Stimulated activated CD8-positive, alpha-beta memory T cell treated with anti-CD3 and anti-CD28 coated beads, Interleukin-4, amount 100 ng/mL, for 48 hours (primary cell): ENCODE data around the gene MDM1.
A peak's percentile ranks its signal among the peaks of the same experiment; 100 is the strongest.

Source experiments
- DNase-seq: peaks from one replicate; pipeline ENCODE4 v3.0.0-alpha.2; 2020

Gene MDM1

DNA sequence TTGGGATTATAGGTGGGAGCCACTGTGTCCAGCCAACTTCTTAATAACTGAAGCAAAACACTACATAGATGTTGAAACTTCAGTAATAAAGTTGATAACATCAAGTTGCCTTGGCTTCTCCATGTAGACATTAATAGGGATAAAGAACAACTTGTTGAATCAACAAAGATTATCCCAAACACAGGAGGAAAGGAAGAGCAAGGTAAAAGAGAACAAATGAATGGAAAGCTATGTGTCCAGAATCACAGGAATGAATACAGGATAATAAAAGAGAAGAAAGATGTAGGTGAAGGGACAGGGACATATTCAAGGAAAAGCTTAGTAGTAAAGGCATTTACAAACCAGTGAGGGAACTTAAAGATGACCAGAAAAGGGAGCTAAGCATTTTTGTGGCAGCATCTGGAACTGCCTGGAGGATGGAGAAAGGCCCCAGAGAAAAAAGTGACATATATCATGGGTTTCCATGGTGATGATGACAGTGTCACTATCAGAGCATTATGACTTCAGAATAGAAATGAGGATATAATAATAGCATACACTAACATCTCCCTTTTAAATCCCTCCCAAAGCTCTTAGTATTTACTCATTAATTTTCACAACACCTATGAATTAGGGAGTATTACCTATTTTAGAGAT lies 24.0 kb upstream of the MDM1 start:
- no peak for DNase-seq

DNA sequence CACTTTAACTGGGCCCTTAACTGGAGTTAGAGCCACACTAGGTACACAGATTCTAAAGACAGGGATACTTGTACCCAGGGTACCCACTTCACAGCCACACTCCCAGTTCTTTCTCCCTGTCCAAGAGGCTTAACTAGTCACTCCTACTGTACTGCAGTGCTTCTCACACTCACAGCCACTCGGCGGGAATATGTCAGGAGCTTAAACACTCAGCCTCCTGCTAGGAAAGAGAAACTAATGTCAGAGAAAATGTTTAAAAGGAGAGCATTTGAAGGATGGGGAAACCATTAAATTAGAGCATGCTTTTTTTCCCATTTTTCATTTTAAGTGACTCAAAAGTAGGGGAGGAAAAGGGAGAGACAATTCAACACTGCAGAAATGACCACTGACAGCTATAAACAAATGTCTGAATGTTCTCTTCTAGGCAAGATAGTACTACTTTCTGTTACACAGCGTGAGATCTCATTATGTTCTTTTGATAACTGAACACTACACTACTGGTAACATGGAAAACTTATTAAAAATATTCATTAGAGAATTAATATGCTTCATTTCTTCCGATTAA lies 22.9 kb upstream of the MDM1 start:
- no peak for DNase-seq

DNA sequence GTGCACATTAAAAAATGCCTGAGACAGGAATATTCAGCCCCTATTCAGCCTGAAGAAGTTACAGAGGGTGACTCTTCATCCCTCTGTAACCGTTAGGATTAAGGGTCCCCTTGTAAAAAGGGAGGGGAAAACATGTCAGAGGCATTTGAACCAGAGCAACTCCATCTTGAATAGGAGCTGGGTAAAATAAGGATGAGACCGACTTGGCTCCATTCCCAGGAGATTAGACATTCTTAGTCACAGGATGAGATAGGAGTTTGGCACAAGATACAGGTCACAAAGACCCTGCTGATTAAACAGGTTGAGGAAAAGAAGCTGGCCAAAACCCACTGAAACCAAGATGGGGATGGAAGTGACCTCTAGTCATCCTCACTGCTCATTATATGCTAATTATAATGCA lies 19.9 kb upstream of the MDM1 start:
- no peak for DNase-seq

DNA sequence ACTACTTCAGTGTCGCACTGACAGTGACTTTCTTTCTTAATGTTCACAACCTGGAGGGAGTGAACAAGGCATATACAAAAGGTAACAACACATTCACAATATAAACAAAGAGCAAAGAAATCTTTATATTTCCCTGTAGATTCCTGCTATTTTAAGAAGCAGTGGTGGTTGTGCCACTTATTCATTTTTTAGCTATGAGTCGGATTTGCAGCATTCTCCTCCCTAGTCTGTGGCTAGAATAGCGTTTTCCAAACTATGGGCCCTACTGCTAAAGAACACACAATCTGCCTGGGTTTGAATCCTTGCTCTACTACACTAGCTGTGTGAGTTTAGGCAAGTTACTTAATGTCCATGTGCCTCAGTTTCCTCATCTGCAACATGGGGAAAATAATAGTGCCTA lies 18.6 kb upstream of the MDM1 start:
- no peak for DNase-seq

DNA sequence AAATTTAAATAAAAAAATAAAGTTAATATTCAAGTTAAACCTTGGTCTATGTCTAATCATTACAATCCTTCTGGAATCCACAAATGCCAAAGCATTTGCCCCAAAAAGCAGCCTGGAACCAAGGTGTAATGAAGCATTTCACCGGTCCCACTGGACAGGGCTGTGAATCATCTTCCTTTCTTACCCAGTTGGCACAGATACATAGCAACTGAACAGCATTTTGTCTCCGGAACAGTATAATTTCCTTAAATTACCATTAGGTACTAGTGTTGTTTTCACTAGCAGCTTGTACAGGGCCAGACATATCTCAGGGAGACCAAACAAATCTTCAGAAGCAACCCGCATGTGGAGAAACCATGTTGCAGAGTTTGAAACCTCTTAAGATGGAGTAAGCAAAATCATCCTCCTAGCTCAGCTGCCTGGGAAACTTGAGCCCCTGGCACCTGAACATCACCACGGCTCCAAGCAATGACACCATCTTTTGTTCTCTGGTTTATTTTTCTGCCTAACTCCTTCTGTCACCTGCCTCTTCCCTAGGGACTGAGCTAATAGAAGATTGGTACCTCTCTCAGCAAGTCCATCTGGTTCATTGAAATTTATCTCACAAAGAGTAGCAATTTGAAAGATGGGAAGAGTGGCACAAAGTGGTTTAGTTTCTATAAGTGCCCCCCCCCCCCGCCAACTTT lies 17.9 kb upstream of the MDM1 start:
- DNase-seq, result no peak

DNA sequence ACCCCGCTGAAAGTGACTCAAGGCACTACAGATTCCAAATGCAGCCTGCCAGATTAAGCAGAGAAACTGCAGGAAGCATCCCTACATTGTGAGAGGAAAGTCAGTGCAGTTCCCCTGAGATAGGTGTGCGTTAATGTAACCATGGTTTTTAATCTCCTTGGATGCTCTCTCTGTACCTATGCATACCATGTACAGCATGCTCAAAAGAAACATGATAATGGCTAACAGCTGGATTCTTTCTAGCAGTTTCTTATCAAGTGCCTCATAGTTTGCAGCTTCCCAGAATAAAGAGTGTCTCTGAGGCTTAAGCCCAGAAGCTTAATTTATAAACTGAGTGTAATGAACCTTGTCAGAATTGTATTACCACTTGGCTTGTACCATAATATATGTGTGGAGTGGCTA lies 17.1 kb upstream of the MDM1 start:
- no peak for DNase-seq

DNA sequence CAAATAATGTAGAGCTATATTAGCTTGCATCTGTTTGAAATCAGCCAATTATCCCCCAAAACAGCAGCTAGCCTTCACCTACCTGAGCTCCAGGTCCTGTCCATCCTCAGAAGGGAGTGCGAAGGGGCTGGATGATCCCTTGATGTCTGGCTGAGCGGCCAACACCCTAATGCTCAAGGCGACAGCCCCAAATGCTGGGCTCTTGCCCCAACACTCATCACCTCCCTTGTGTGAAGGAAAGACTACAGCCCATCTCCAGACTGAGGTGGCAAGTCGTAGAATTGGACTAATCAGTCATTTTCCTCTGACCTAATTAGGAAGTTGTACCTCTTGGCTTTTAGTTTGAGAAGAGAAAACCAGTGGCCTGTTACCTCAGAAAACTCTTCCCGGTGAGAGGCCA lies 16.3 kb upstream of the MDM1 start:
- no peak for DNase-seq

DNA sequence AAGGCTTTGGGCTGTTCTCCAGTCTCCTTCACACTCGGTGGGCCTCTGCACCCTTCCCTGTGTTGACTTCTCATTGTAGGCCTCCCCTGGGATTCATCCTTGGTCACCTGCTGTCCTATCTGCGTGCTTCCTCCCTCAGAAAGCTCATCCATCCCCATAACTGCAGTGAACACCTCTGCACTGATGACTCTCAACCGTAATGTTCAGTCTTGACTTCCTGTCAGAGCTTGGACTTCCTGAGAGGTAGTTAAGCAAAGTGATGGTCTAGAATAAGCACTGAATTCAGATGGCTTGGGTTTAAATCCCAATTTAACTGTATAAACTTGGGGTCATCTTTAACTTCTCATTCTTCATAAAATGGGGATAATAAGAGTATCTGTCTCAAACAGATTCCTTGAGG lies 13.6 kb upstream of the MDM1 start:
- no peak for DNase-seq

DNA sequence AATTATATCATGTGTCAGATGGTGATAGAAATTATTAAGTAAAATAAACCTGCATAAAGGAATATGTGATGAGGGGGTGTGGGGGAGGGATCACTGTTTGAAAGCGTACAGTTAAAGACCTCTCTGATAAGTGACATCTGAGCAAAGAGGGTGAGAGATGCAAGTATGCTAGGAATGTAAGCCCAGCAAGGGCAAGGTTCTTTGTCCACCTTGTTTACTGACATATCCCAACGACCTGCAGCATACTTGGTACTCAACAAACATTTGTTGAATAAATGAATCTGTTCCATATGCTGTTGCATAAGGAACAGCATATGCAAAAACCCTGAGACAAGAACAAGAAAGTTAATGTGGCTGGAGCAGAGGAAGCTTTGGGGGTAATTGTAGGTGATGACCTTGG lies 12.0 kb upstream of the MDM1 start:
- DNase-seq, result no peak

DNA sequence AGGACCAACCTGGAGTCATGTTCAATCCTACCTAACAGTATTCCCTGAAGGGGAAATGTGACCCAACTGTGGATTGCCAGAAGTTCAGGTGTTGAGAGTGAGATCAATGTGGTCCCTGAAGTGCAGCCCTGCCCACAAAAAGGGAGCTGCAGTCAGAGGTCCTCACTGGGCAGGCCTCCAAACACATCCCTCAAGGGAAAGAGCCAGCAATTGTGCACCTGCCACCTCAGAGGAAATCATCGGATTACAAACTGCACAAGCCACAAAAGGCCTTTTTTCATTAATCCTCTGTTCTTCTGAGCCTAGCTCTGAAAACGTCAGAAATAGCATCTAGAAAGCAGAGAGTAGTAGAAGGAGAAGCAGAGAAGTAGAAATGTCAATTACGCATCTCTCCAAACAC lies 10.8 kb upstream of the MDM1 start:
- DNase-seq, result no peak

DNA sequence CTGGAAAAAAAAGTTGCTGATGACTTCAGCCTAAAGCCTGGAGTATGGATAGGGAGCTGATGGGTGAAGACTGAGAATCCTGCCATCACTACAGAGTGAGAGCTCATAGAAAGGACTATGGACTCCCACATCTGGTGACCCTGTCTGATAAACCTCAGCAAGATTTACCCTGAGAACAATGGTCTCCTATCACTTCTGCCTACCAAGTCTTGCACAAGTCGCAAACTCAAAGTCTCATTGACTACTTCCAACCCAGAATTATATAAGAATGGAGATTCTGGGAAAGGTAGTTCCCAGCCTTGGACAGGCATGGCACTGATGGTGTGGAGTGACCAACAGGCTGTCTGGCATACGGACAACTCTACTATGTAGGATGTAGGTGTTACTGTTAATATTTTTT lies 9.7 kb upstream of the MDM1 start:
- DNase-seq, result no peak

DNA sequence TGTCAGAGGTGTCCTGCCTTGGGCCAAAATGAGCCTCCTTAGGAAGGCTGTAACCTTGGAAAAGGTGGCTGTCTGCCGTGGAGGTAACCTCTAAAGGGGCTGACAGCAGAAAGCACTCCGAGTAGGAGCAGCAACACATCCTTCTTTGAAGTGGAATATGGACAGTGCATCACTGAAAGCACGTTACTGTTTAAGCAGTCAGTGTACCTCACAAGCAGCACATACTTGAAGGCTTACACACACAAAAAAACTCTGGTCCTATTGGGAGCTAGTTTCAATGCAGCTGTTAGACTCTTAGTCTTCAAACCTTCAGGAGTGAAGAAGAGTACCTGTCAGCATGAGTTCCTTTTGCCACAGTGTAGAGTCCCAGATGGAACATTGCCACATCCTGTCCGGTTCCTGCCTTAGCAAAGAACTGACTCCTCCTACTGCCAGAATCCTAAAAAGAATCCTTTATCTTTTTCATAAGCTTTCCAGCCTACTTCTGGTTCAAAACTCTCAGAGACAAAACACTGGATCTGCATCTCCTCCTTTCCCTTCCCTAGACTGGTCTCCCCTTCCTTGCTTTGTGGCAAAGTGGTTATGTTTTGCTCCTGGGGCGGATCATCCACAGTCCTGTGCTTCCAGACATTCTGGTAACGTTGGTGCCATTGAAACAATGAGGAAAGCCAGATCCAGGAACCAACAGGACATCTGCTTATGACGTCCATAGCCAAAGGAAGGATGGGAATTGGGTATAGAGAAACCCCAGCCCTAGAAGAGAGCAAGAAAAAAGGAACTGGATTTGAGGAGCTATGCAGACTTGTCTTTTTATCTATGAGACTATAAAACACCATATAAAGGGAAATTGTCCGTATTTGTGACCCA lies 8.5 kb upstream of the MDM1 start:
- no peak for DNase-seq

DNA sequence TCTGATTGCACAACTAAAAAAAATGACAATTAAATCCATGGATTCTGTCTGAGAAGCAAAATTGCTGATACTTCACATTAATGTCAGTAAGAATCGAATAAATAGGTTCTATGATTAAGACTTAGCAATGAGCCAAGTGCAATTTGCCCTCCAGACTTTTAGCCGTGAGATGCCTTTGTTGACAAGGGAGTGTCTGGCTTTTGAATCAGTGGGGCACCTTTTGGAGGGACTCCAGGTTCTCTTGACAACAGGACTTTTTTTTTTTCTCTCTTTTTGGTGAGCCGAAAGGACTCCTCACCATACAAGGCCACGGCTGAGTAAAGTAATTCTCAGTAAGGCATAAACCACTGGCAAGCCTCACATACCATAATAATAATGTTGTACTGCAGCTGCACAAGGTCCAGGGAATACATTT lies 4.7 kb upstream of the MDM1 start:
- no peak for DNase-seq

DNA sequence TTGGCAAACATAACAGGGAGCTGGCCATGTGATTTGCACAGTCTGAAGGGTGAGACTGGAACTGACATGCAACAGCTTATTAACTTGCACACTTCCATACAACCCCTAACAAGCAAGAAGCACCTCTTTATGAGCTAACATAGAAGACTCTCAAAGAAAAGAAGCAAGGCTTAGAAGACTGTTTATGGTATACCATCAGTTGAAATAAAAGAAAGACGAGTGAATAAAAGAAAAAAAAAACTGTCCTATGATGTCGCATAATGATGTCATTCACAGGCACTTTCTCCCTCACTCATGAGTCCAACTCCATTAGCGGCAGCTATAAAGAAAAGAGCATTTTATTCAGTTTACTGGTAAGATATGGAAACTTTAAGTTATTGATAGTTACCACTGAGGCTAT lies 3.3 kb upstream of the MDM1 start:
- no peak for DNase-seq

DNA sequence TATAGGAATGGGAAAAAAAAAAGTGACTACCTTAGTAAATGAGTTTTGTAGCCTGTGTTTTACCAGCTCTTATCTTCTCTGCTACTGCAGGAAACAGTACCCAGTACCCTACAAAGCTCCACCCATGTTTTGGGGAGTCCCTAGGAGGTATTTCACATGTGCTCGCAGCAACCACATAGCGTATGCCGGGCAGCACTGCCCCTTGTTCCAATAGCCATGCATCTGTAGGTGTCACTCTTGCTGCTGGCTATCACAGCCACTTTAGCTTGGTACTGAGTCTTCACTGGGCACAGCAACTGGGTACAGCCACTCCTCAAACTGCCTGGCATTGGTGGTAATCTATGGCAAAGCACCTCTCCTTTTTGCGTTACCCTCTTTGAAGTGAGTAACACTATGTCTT lies 2.0 kb upstream of the MDM1 start:
- peak; percentile 38 for DNase-seq

DNA sequence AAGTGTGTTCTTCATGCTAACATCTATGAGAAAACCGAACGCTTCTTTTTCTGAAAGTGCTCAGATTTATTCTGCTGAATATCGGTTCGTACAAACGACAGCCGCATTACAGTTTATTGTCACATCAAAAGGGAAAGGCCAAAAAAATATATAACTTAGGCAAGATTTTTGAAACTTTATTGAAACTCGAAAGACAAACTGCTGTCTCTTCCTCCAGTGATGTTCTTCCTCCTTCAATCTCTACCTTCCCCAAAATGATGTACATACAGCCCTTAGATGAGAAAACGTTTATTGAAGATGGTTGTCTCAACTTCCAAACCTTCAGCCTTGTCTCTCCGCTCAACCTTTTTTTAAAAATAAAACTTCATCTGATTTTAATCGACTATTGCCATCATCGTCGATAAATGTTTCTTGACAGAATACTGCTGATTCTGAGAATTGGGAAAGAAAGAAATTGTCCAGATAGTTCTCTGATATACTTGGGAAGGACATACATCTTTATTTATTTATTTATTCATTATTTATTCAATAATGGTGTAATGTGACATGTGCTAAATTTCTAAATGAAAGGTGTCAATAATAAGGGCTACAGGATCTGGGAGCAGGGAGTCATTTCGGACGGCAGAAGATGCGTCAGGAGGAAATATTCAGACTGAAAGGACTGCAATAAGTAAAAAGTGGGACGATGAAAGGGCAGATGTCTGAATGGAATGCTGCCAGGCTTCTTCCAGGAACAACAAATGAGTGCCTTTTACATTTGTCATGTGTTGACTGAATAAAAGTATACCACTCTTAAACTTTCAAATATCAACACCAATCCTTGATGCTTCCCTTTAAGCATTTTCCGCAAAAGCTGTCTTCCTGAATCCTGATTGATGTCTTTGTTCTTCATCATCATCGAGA lies 817 bp upstream of the MDM1 start:
- DNase-seq, result no peak

DNA sequence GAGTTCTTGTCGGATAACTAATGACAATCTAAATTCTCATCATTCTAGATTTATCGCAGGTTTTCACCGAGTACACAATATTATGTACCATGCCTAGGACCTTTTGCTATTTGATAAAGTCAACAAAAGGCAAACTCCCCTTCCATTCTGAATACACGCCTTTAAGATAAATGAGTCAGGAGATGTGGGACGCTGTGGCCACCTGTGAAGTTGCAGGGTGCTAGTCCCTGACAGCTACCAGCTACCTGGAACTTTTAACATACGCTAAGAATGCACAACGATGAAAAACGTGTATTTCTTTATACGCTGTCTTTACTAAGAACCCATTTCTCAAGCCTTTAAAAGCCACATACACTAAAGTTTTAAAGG lies 678 bp downstream of the MDM1 start:
- DNase-seq, result peak; percentile 37

DNA sequence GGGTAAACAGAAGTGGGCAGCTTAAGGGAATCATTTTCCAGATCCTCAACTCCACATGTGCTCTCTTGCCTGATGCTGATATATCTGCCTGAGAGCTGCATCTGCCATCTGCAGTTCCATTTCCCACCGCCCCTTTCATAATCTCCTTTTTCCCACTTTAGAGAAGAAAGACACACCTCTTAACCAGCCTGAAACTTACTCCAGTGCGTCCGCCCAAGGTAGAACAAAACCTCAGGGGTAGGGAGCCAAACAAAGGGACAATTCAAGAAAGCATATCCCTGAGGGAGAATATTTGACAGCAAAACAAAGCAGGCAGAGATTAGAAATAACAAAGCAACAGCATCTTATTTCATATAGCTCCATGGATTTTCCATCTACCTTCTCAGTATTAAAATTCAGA lies 4.3 kb downstream of the MDM1 start:
- no peak for DNase-seq

DNA sequence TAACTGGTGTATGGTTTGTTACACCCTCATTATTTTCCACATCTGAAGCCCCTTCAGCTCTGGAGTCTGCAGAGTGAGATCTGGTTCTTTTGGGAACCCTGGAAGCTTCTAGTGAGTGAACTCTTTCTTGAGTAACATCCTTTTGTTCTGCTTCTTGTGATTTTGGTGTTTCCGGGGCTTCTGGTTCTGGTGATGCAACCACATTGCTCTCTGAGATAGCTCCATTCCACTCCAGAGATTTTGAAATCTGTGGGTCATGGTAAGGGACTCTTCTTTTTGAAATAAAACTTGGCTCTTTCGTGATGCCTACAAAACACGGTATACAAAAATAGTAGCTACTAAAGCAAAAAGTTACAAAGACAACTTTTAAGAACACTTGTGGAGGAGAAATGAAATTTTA lies 5.4 kb downstream of the MDM1 start:
- no peak for DNase-seq

DNA sequence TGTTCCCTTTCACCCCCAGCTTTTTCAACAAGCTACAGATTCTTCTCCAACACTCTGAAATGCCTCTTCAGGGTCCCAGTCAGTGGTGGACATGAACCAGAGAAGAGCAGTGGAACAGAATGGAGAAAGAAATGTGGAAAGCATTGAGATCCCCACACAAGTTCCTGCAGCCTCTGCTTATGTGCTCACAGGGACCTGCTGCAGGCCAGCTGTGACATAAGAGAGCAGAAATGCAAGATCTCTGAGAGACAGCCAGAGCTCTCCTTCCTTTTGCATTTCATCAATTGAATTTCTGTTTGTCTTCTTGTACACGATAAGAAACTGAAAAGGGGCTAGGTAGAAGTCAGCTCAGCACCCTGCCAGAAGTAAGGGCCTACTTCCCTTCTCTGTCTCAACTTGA lies 6.2 kb downstream of the MDM1 start:
- DNase-seq, result no peak

DNA sequence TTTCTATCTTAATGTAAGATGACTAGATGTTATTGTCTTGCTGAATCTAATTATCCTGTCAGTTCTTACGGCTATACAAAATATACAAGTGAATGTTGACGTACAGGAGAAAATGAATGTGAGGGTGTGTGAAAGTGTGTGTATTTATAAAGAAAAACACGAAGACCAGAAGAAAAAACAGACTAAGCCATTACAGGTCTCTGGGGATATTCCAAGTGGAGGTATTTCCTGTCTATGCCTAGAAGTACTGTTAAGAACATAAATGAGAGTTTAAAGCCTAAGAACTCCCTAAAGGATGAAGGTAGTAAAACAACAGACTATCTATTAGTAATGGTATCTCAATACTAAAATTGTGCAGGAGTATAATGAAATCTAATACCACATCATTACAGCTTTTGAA lies 7.6 kb downstream of the MDM1 start:
- DNase-seq, result no peak

DNA sequence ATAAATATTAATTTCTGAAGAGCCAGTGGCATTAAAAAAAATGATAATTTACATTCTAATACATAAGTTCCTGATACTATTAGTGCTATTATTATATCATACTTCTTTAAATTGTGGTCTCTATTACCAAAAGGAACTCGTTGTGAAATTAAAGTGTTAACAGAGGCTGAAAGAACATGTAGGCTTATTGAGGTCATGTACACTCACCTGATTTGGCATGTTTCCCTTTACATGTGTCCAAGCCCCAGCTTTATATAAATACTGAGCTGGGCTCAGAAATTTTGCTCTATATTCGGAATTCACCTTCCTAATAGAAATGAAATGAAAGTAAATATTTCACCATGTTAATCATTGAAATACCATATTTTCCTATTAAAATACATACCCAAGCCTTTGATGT lies 11.0 kb downstream of the MDM1 start:
- DNase-seq, result no peak
